ENCODE results near the gene UBQLNL.

The UBQLNL gene, protein sequence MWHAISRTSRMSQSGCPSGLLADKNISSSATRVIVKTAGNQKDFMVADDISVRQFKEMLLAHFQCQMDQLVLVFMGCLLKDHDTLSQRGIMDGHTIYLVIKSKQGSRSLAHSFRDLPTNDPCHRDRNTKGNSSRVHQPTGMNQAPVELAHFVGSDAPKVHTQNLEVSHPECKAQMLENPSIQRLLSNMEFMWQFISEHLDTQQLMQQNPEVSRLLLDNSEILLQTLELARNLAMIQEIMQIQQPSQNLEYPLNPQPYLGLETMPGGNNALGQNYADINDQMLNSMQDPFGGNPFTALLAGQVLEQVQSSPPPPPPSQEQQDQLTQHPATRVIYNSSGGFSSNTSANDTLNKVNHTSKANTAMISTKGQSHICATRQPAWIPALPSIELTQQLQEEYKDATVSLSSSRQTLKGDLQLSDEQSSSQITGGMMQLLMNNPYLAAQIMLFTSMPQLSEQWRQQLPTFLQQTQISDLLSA

DNA sequence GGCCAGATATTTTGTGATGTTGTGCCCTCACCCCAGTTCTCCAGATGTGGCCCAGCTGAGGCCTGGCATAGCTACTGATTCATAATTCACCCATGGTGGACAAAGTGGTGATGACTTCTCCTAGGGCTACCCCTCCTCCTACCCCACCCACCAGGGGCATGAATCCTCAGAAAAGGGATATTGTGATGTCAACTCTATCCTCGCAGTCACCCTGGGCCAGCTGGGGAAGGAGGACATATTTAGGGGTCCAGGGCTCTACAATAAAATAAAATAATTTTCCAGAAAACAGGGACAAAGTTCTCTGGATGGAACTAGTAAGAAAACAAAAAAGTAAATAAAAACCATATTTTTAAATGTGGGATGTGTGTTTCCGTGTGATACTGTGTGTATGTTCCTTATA is at the start of gene UBQLNL:
Gene UBQLNL (minus strand): TSS at position 101 of the 400 bp plus-strand sequence. CDS start 258 bp downstream, outside the sequence.
- intact Hi-C loops (cut with DNase I), result no loop called here
- no peak for DNase-seq

DNA sequence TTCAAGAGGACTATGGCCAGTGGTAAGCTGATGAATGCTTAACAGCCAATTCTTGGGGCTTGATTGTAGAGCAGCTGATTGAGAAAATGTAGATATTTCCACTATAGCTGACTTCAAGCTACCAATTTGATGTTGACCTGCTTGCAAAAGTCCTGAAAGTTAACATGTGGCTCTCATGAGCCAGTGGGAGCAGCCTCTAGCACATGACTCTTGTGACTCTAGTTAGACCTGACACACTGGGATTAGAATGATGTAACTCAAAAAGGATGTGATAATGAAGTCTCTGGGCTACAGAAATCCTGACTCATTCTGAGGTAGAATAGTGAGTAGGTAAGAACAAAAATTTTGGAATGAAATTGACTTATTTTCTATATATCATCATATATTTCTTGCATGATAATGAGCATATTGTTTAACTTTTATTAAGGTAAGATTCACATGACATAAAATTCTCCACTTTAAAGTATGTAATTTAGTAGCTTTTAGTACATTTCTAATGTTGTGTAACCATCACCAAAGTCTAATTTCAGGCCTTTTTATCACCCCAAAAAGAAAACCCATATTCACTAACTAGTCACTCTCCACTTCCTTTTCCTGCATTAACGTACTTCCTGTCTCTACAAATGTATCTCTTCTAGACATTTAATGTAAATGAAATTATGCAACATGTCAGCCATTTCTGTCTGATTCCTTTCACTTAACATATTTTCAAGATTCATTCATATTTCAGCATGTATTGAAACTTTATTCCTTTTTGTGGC is 47.9 kb upstream of the UBQLNL start:
- DNase-seq, result no peak
- intact Hi-C loops (cut with DNase I), result no loop called here

DNA sequence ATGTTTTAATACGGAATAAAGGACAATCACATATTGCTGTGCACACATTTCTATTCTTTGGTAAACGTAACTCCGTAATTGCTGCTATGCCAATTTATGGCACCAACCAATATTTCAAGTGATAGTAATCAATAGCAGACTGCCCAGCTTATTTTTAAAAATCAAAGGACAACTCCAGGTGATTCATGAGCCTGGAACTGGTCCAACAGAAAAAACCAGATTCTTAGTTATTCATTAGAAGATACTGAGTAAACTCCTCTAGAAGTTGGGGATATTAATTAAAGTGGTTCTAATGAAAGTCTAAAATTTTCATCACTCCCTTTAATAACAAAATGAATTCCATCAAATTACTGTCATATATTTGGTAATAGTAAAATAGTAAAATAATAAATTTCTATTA is 41.3 kb upstream of the UBQLNL start:
- intact Hi-C loops (cut with DNase I), result no loop called here
- DNase-seq, result no peak

DNA sequence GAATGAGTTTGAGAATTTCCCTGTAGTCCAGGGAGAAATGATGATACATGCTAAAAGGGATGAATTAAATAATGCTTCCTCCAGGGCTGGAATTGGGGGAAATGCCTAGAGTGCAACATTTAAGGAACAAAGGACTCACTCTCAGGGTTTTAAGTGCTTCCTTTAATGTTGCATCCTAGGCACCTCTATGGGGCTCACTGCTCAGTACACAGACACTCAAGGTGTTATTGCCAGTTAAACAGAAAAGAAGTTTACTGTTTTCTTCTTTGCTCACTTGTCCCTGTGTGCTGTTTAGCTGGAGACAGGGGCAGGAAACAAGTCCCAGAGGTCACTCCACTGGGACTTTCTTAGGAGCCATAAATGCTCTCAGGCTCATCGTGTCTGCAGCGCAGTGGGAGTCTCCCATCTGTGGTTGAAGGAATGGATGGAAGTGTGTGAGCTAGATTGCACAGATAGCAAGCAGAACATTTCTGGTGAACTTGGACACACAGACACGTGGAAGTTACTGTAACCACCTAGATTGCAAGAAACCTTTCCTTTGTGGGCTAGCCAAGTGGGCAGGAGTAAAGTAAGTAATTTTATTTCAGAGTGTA is 40.2 kb upstream of the UBQLNL start:
- DNase-seq, result no peak
- intact Hi-C loops (cut with DNase I), result no loop called here

DNA sequence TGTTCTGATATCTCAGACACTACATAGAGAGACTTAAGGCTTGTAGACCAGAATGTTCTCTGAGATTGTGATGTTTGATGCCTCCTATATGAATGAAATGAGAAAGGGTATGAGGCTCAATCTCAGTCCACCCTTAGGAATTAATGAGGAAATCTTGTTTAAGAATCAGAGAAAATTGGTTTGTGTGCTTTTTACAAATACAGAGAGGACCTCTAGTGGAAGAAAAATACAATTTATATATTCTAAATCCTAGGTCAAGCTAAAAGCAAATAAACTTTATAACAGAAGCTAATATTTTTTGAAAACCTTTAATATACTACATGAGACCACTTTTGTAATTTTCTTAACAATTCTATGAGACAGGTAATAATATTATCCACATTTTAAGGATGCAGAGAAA is 36.8 kb upstream of the UBQLNL start:
- no peak for DNase-seq
- intact Hi-C loops (cut with DNase I), result no loop called here

DNA sequence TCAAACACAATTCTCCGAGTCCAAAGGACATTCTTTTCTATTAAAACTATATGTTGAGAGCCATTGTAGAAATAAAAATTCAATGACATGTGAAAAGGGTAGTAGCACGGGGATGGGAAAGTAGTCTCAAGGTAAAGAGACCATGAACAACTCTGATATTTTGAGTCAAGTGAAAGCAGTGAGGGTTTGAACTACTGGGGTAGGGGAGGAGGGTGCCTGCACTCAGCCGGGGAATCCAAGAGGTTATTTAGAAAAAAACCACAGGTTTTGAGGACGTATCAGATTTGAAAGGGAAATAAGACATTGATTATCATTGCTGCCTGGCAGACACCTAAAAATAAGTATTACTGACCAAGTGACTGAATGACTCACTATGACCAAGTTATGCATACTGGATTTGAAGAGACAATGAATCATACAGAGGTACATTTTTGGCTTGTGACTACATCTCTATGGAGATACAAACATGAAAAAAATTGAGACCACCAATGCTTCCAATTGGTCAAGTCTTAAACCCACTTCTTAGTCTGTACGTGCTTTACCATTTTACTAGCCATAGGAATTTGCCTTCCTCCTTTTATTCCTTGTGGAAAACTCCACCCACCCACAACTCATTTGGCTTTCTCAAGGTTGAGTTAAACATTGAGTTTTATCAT is 34.1 kb upstream of the UBQLNL start:
- intact Hi-C loops (cut with DNase I), result no loop called here
- DNase-seq, result no peak

DNA sequence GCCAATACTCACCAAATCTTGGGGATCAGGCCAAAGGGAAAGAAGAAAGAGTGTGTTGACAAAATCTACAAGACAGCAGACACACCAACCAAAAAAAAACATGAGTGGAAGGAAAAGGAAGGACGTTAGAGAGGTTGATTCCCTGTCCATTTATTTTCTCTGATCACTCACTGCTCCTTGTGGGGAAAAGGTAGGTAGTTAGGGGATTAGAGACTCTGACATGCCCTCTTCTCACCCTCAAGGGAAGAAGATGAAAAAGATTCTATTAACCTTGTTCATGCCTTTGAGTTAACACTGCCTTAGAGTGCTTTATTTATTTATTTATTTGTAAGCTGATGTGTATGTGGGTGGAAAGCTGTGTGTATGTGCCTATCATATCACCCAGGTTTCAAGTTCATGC is 31.9 kb upstream of the UBQLNL start, which contains the start of gene OR52H1:
Gene OR52H1 (minus strand): TSS at position 101 of the 400 bp plus-strand sequence. CDS start 3,035 bp downstream, outside the sequence.
- DNase-seq, result no peak
- intact Hi-C loops (cut with DNase I), result no loop called here

DNA sequence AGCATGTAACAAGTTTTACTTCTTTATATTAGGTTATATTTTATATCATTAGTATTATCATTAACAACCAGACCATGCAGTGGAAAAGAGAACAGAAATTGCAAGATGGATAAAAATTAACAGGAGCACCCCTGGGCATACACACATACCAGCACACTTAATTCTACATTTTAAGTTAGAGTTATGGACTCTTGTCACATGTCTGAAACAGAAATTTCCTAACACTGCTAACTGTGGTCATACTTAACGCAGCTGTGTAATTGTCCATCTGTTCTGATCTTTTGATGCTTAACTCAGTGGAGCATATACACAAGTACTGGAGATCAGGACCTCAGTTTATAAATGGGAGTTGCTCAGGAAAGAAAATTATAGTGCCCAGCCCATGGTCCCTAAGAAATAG is 31.5 kb upstream of the UBQLNL start:
- intact Hi-C loops (cut with DNase I), result no loop called here
- no peak for DNase-seq

DNA sequence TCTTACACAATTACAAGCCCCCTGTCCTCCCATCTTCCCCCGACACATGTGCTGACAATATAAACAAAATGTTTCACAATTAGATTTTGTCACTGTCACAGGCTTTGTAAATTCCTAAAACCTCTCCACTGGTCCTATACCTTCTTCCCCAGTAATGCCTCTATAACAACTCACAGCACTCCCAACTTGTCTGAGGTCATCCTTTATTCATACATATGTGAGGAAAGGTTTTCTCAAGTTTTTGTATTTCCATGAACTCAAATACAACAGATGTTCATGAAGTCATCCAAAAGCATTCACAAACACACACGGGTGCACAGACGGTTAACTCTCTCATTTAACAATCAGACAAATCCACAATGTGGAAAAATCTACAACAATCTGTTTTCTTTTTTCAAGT is 30.0 kb upstream of the UBQLNL start:
- DNase-seq, result no peak
- intact Hi-C loops (cut with DNase I), result no loop called here

DNA sequence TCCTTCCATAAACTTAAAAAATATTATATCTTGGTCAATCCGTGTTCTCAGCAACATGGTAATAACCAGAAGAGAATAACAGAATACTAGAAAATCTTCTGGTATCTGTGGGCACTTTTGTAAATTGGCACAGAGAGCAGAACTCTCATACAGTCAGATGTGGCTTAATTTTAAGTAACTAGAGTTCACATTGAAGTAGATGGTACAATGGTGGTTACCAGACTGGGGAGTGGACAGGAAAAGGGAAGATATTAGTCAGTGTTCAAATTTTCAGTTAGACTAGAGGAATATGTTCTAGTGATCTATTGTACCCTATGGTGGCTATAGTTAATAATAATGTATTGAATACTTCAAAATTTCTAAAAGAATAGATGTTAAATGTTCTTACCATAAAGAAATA is 24.9 kb upstream of the UBQLNL start:
- intact Hi-C loops (cut with DNase I), result no loop called here
- no peak for DNase-seq

DNA sequence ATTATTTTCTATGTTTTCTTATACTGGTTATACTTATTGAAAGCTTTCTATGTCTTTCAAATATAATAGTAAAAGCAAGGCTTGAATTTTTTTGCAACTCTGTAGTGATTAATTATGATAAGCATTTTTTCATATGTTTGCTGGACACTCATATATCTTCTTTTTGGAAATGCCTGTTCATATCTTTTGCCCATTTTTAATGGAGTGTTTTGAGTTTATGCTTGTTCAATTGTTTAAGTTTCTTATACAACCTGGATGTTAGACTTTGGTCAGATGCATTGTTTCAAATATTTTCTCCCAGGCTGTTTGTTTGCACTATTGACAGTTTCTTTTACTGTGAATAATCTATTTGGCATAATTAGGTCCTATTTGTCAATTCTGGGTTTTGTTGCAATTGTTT is 20.0 kb upstream of the UBQLNL start:
- intact Hi-C loops (cut with DNase I), result no loop called here

DNA sequence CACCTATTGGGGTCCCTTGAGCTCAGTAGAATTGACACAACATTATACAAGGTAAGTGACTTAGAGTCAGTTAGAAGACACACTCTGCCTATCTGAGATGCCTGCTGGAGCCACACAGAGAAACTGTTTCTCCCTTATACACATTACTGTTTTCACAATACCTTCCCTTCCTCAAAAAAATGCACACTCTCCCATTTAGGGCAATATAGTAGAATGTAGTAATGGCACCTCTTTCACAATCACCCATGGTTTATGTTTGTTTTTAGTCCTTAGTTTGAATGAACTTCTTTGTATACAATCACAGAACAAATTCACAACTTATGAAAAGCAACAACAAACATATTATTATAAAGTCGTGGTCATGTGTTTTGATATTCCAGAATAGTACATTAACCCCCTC is 17.5 kb upstream of the UBQLNL start:
- no peak for DNase-seq

More for the DNA sequence above, 20.0 kb upstream of the UBQLNL start:
- DNase-seq, result no peak

DNA sequence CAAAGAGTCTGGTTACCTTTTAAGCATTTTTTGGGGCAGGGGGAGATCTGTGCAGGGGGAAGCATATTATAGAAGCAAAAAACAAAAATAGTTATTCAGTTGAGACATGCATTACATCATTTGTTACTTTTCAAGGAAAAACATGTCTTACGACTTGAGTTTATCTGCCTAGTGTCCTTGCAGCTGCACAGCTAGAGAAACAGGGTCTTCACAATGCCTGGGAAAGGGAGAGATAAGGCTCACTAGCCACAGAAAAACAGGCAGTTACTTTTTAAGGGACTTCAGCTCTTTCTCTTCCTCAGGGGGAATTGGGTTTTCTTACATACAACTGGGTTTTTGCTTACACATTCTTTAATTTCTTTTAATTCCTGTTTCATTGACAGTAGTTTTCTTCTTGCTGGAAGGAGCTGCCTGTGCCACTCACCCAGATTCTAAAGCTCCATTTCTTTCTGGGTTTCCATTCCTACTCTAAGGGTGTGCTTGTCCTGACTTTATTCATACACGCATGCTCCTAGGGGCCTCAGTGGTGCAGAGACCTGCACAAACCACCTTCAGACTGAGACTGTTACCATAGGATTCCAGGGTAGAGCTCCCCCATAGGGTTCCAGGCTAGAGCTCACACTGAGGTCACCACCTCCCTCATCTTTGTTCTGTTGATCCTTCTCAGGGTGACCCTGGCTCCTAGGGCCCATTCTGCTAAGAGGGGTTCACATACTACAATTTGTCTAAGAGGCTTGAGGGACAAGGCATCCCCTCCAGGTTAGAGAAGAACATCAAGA is 14.7 kb upstream of the UBQLNL start:
- DNase-seq, result no peak
- intact Hi-C loops (cut with DNase I), result no loop called here

More for the DNA sequence above, 17.5 kb upstream of the UBQLNL start:
- intact Hi-C loops (cut with DNase I), result no loop called here

DNA sequence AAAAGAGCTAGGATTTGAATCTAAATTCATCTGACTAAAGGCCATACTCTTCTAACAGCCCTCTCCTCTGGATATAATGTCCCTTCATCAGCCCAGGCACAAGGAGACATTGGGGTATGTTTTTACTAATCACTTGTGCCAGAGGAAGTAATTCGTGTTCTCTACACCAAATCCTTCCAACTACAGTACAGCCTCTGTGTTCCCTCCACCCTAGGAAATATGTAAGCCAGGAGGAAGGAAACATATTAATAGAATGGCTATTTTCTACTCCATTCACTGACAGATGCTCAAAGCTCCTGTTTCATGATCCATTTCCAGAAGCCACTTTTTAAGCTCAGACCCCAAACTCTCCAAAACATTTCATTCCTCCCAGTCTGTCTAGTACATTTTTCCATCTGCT is 12.0 kb upstream of the UBQLNL start:
- intact Hi-C loops (cut with DNase I), result no loop called here
- no peak for DNase-seq

DNA sequence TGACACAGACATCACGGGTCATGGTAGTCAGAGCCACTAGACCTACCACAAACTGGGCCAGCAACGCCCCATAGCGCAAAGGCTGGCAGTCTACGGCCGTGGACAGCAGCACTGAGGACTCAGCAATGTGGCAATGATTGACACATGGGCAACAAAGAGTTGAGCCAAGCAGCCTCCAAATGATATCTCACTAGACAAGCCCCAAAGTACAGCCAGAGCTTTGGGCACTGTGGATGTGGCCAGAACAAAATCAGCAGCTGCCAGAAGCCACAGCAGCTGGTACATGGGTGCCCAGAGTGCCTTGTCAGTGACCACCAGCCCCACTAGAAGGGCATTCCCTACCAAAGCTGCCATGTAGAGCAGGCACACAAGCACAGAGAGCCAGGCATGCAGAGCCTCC is 11.2 kb upstream of the UBQLNL start:
- intact Hi-C loops (cut with DNase I), result no loop called here
- peak in 1 of 10 donors; percentile 54 for DNase-seq

DNA sequence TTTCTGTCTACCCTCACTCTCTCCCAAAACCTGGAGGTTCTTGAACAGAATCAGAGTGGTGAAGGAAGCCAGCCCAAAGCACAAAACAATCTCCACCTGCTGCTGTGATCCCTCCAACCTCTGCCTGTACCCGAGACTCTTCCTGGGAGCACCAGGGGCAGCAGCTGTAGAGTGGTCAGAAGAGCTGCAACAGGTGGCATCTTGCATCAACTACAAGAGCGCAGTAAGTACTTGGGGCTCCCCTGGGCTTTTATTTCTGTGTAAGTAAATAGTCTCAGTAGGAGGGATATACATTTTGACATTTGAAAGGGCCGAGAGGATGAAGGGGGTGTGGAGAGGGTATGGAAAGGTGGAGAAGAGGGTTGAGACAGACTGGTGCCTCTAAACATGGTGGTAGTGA is 8.3 kb upstream of the UBQLNL start:
- intact Hi-C loops (cut with DNase I), result no loop called here
- no peak for DNase-seq

DNA sequence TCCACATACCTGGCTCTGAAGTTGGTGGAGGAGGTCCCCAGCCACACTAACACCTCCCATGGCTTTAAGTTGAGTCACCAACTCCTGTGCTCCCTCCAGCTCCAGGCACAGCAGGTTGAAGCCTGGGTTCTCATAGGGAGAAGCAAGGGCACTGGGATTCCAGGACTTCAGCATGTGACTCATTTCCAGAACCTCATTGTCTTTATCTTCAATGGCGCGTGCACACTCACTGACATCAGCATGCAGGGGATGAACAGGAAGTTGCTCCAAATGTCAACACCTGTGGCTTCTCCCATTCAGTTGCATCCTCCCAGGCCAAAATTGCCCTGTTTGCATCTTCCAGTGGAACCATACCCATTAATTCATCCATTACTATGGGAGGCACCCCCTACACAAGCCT is 5.8 kb upstream of the UBQLNL start:
- DNase-seq, result no peak
- intact Hi-C loops (cut with DNase I), result no loop called here

DNA sequence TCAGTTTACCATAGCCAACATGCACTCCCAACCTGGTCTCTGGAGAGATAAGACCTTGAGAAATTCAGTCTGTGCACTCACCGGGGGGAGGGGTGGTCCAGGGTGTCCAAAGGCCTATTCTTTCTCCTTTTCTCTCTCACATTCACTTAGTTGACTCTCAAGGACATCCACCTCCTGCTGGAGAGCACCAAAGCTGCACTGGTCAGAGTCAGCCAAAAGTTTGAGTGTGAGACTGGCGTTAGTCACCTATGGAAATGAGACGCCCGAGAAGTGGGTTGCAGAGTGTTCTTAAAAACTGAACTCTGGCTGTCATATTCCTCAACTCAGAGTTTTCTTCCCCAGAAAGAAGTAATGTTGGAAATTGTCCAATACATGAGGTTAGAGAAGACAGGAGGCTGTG is 5.0 kb upstream of the UBQLNL start:
- DNase-seq, result no peak
- intact Hi-C loops (cut with DNase I), result no loop called here

DNA sequence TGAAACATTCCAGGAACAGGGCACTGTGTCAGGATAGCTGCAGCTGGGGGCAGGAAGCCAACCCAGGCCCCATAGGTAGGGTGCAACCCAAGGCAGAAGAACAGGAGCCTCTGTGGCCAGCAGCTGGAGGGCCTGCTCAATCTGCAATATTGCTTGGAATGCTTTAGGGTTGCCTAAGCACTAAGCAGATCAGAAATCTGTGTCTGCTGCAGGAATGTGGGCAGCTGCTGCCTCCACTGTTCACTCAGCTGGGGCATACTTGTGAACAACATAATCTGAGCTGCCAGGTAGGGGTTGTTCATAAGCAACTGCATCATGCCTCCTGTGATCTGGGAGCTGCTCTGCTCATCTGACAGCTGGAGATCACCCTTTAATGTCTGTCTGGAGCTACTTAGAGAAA is 1.7 kb downstream of the UBQLNL start:
- DNase-seq, result no peak
- intact Hi-C loops (cut with DNase I), result no loop called here

DNA sequence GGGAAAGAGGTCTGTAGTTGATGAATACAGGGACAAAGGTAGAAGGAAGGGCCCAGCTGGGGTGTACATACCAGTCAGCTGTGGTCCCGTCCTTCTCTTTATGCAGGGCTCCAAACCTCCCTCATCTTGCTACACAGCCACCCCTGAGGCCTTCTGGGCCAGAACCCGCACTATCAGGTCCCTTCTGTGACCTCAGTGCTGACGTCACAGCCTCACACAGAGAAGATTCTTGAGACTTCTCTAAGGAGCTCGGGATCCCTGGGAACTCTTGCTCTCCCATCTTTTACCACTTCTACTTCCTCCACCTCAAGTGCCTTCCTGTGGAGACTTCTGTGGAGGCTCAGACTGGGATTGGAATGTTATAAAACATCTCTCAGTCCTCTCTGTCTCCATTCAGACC is 6.7 kb downstream of the UBQLNL start, which contains the start of gene UBQLN3:
Gene UBQLN3 (minus strand): TSS at position 155 of the 400 bp plus-strand sequence. CDS start 399 bp downstream, outside the sequence.
- intact Hi-C loops (cut with DNase I), result no loop called here
- DNase-seq, result no peak

Measured in posterior cingulate gyrus (tissue), 11 donors.